CD14-positive monocyte (primary cell): ENCODE data around the gene MPHOSPH10. TPM values are rescaled to one million over a fixed set of nuclear protein-coding genes. Genes with fewer than 3 reads are reported as not detected.
"Not testable (repeated sequence)": the region's sequence is repeated elsewhere in the genome, so short reads cannot be mapped to it uniquely, and the experiment has no call there.

Source experiments
- DNase-seq, 3 donors: peaks; one replicate each; pipeline ENCODE4 v3.0.0-alpha.2; 2011 to 2022
- H2AFZ ChIP-seq: 2 replicates; pipeline ENCODE4 v1.6.0; 2012; ENCODE audit warnings: mild to moderate bottlenecking, low read depth, low read length, inconsistent platforms; ENCODE audit not compliant: insufficient read depth, poor library complexity, severe bottlenecking
- H3K27ac ChIP-seq, 2 donors: 1 replicate in 1 of 2; 2 replicates in 1 of 2; pipeline ENCODE4 v1.5.1; 2012 to 2013; ENCODE audit warnings: low read length in 2 of 2, control low read depth in 1 of 2, inconsistent platforms in 1 of 2, low read depth in 1 of 2, mild to moderate bottlenecking in 1 of 2
- H3K27me3 ChIP-seq, 2 donors: one replicate each; pipeline versions ENCODE4 v1.6.0 to v1.6.1; 2011 to 2013; ENCODE audit warnings: low read length in 2 of 2; ENCODE audit not compliant: control insufficient read depth in 2 of 2, insufficient read depth in 2 of 2
- H3K36me3 ChIP-seq, 2 donors: replicated peaks in 1 of 2; 1 replicate in 1 of 2; 2 replicates in 1 of 2; pipeline versions ENCODE4 v1.5.1 to v1.6.1; 2012 to 2013; ENCODE audit warnings: low read length in 2 of 2, control low read depth in 1 of 2, inconsistent platforms in 1 of 2, mild to moderate bottlenecking in 1 of 2; ENCODE audit not compliant: insufficient read depth in 2 of 2, control insufficient read depth in 1 of 2
- H3K4me1 ChIP-seq, 2 donors: 1 replicate in 1 of 2; 2 replicates in 1 of 2; pipeline versions ENCODE4 v1.5.1 to v1.6.1; 2012 to 2013; ENCODE audit warnings: low read length in 2 of 2, control low read depth in 1 of 2, inconsistent platforms in 1 of 2, mild to moderate bottlenecking in 1 of 2, moderate library complexity in 1 of 2; ENCODE audit not compliant: insufficient read depth in 2 of 2, control insufficient read depth in 1 of 2
- H3K4me2 ChIP-seq: replicated peaks from 2 replicates; pipeline ENCODE3; 2012; ENCODE audit warnings: low read length, moderate library complexity, mild to moderate bottlenecking; ENCODE audit not compliant: poor library complexity, severe bottlenecking; ENCODE audit errors: extremely low read depth
- H3K4me3 ChIP-seq, 3 experiments: fragments of 200-600 bp in 1 of 3; sonication (generic) in 1 of 3; replicated peaks in 1 of 3; 1 replicate in 2 of 3; 2 replicates in 1 of 3; pipeline ENCODE4 v1.5.1; 2011 to 2013; ENCODE audit warnings: low read length in 3 of 3, mild to moderate bottlenecking in 3 of 3, control low read depth in 2 of 3, low read depth in 2 of 3, inconsistent platforms in 1 of 3, moderate library complexity in 1 of 3
- H3K79me2 ChIP-seq: 2 replicates; pipeline ENCODE4 v1.6.0; 2012; ENCODE audit warnings: mild to moderate bottlenecking, control low read depth, inconsistent platforms, low read length, moderate library complexity; ENCODE audit not compliant: insufficient read depth
- H3K9ac ChIP-seq: 2 replicates; pipeline ENCODE4 v1.6.0; 2017; ENCODE audit warnings: low read length, mild to moderate bottlenecking; ENCODE audit not compliant: insufficient read depth, poor library complexity, severe bottlenecking
- H3K9me3 ChIP-seq, 2 donors: replicated peaks in 1 of 2; 1 replicate in 1 of 2; 2 replicates in 1 of 2; pipeline versions ENCODE4 v1.5.1 to v1.6.1; 2012 to 2013; ENCODE audit warnings: low read length in 2 of 2, control low read depth in 1 of 2; ENCODE audit not compliant: control insufficient read depth in 1 of 2, insufficient read depth in 1 of 2
- H4K20me1 ChIP-seq: 2 replicates; pipeline ENCODE4 v1.6.0; 2012; ENCODE audit warnings: mild to moderate bottlenecking, low read length, control low read depth, moderate library complexity; ENCODE audit not compliant: insufficient read depth
- H3K27ac Mint-ChIP-seq, 7 donors: one replicate each; pipeline ENCODE4 v1.8.0; 2020; ENCODE audit warnings: mild to moderate bottlenecking in 7 of 7, mixed read lengths in 7 of 7, moderate library complexity in 6 of 7, inconsistent platforms in 2 of 7
- H3K27me3 Mint-ChIP-seq, 3 donors: one replicate each; pipeline ENCODE4 v1.8.0; 2021 to 2022; ENCODE audit warnings: low read depth in 3 of 3, mild to moderate bottlenecking in 3 of 3, mixed read lengths in 3 of 3, moderate library complexity in 3 of 3, inconsistent platforms in 1 of 3
- H3K36me3 Mint-ChIP-seq, 2 donors: one replicate each; pipeline ENCODE4 v1.8.0; 2020; ENCODE audit warnings: mixed read lengths in 2 of 2, inconsistent platforms in 1 of 2, mild to moderate bottlenecking in 1 of 2
- H3K4me1 Mint-ChIP-seq: one replicate; pipeline ENCODE4 v1.8.0; 2020; ENCODE audit warnings: mild to moderate bottlenecking, mixed read lengths
- H3K4me3 Mint-ChIP-seq, 2 donors: one replicate each; pipeline ENCODE4 v1.8.0; 2020; ENCODE audit warnings: mild to moderate bottlenecking in 2 of 2, mixed read lengths in 2 of 2, moderate library complexity in 1 of 2
- H3K9me3 Mint-ChIP-seq, 7 donors: one replicate each; pipeline ENCODE4 v1.8.0; 2020 to 2022; ENCODE audit warnings: mixed read lengths in 7 of 7, mild to moderate bottlenecking in 6 of 7, moderate library complexity in 6 of 7, inconsistent platforms in 2 of 7
- CTCF ChIP-seq: fragments of 200-600 bp; IDR thresholded peaks from one replicate; pipeline ENCODE4 v1.8.0; 2022; ENCODE audit warnings: antibody characterized with exemption, mild to moderate bottlenecking
- WGBS: methylation state at CpG from one replicate; pipeline ENCODE4 v1.1.5; 2013; ENCODE audit warnings: missing lambda C conversion rate; ENCODE audit not compliant: insufficient coverage; 5-methylcytosine and 5-hydroxymethylcytosine counted together
- intact Hi-C, 2 donors: fragments of 100-400 bp; cut with micrococcal nuclease; formaldehyde crosslinking; loops; one replicate each; pipeline versions ENCODE4 v1.15.0 to v1.15.1; 2023
- polyA plus RNA-seq, 3 donors: library from polyadenylated mRNA; depleted of rRNA in 1 of 3; unstranded in 2 of 3; stranded (reverse) in 1 of 3; fragments of 300-500 nt in 2 of 3; fragments of >200 nt in 1 of 3; fragmentation: Illumina TruSeq in 2 of 3; gene quantifications; 1 replicate in 2 of 3; 2 replicates in 1 of 3; pipeline ENCODE4 v1.2.3, GENCODE V29; 2012 to 2021

Gene MPHOSPH10
- polyA plus RNA-seq, 3 donors, result 4.8 to 9.9 (median 5.6) TPM

- no CpG with 5 or more reads among the region's 2 CpGs for WGBS
- H3K4me1 ChIP-seq, result peaks cover 0 to 7% of the 10 kb centered on the region in 2 donors
- no peaks in the 10 kb centered on the region for H3K79me2 ChIP-seq
- H3K4me2 ChIP-seq, result no peak overlapping the region
- Mint-ChIP-seq H3K4me3 (no peak overlapping the region), H3K27ac (no peak overlapping the region), H3K4me1 (peaks cover 4% of the 10 kb centered on the region), H3K36me3 (no peaks in the 10 kb centered on the region), H3K9me3 (peaks cover 0 to 4% (median 0%) of the 10 kb centered on the region in 7 donors), H3K27me3 (peaks cover 0 to 2% (median 0%) of the 10 kb centered on the region in 3 donors)
- DNase-seq, result no peak
- H3K27me3 ChIP-seq, result no peaks in the 10 kb centered on the region
- H3K36me3 ChIP-seq, result no peaks in the 10 kb centered on the region
- no peaks in the 10 kb centered on the region for H3K9me3 ChIP-seq
- no peak for TF ChIP-seq CTCF
- intact Hi-C loops, result no loop called here
- H3K4me3 ChIP-seq, result no peak overlapping the region
- no peak overlapping the region for H3K9ac ChIP-seq
- no peak overlapping the region for H3K27ac ChIP-seq
- no peaks in the 10 kb centered on the region for H4K20me1 ChIP-seq
- no peak overlapping the region for H2AFZ ChIP-seq
Measured at GRCh38 chr2:71181316-71181715, 50.9 kb downstream of the MPHOSPH10 start.

GRCh38 chr2:71183306-71184115 is 53.1 kb downstream of the MPHOSPH10 start:
- H3K27me3 Mint-ChIP-seq, H3K9me3 ChIP-seq, H3K36me3 Mint-ChIP-seq, H3K9me3 Mint-ChIP-seq, H3K4me1 Mint-ChIP-seq, H4K20me1 ChIP-seq, DNase-seq, H3K27me3 ChIP-seq, intact Hi-C loops, H3K4me1 ChIP-seq, H3K9ac ChIP-seq, H3K36me3 ChIP-seq, H3K79me2 ChIP-seq: not testable (repeated sequence)
- Histone ChIP-seq H3K4me2 (peak overlapping the region; percentile 57), H2AFZ (peak overlapping the region; percentile 46), H3K27ac (peak overlapping the region in 1 of 2 donors; percentile 20), H3K4me3 (peak overlapping the region in 1 of 3 experiments; percentile 10)
- peak overlapping the region in 4 of 7 donors; percentile 4 to 84 (median 38) for H3K27ac Mint-ChIP-seq
- no CpG with 5 or more reads among the region's 5 CpGs for WGBS
- H3K4me3 Mint-ChIP-seq, result peak overlapping the region in 1 of 2 donors; percentile 18
